Measurements from ENCODE around the gene NKAIN2. TPM values are rescaled to one million over a fixed set of nuclear protein-coding genes. Genes with fewer than 3 reads are reported as not detected.

The NKAIN2 gene
- total RNA-seq, 1 experiment from 2014 or later, result not detected

DNA sequence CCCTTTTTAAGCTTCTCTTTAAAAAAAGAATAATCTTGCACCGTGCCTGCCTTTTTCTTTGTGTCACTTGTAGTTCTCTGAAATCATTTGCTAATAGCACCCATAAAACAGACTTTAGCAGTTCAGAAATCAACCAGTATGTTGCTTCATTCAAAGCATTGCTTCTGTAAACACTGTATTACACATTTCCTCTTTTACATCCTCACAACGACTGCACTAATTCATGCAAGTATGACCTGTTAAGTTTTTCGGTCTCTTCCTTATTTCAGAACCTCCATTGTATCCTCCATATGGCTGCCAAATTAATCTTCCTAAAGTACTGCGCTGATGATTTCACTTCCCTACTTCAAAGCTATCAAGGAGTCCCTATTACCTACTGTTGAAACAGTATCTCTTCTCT lies 1015.7 kb downstream of the NKAIN2 start (continued):
- TF ChIP-seq, protein P1, sequence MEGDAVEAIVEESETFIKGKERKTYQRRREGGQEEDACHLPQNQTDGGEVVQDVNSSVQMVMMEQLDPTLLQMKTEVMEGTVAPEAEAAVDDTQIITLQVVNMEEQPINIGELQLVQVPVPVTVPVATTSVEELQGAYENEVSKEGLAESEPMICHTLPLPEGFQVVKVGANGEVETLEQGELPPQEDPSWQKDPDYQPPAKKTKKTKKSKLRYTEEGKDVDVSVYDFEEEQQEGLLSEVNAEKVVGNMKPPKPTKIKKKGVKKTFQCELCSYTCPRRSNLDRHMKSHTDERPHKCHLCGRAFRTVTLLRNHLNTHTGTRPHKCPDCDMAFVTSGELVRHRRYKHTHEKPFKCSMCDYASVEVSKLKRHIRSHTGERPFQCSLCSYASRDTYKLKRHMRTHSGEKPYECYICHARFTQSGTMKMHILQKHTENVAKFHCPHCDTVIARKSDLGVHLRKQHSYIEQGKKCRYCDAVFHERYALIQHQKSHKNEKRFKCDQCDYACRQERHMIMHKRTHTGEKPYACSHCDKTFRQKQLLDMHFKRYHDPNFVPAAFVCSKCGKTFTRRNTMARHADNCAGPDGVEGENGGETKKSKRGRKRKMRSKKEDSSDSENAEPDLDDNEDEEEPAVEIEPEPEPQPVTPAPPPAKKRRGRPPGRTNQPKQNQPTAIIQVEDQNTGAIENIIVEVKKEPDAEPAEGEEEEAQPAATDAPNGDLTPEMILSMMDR (IDR thresholded peaks at IDR 0.05 in 2 of 3, conservative IDR thresholded peaks at IDR 0.05 in 1 of 3; ENCODE audit: borderline replicate concordance in 1 of 3, insufficient read depth in 1 of 3, low read depth in 2 of 3, low read length in 2 of 3), result no peak
- TF ChIP-seq YY1 (IDR thresholded peaks at IDR 0.05; ENCODE audit: extremely low read depth, insufficient replicate concordance, low read depth, low read length) (no peak), EZH2 (IDR thresholded peaks at IDR 0.05) (no peak), ZNF274 (IDR thresholded peaks at IDR 0.05; ENCODE audit: low read depth, low read length) (no peak), ZFX (IDR thresholded peaks at IDR 0.05) (no peak), POLR2A (IDR thresholded peaks at IDR 0.05; ENCODE audit: borderline replicate concordance, extremely low read depth, insufficient read depth, insufficient read length) (no peak), MAX (IDR thresholded peaks at IDR 0.05) (no peak), RAD21 (IDR thresholded peaks at IDR 0.05; ENCODE audit: low read depth) (no peak)

- H3K4me2 ChIP-seq (ENCODE audit: low read length), result no peak overlapping the region
- no peak overlapping the region for H3K4me3 ChIP-seq (replicated peaks in 1 of 2; ENCODE audit: low read depth in 1 of 2, low read length in 2 of 2)
- RAD21 ChIA-PET (ENCODE audit: low non-redundant PET in 1 of 2, low total read pairs in 2 of 2, uncharacterized antibody in 2 of 2, unreplicated experiment in 2 of 2), result no interaction called here
Observed at GRCh38 chr6:124822204-124822613, 1018.5 kb downstream of the NKAIN2 start.

More at GRCh38 chr6:124822204-124822613, 1018.5 kb downstream of the NKAIN2 start:
- intact Hi-C loops (cut with micrococcal nuclease), result no loop called here
- Histone ChIP-seq H3K9ac (ENCODE audit: low read length) (no peak overlapping the region), H3K27me3 (ENCODE audit: insufficient read depth, low read length) (peaks cover 54% of the 10 kb centered on the region), H3K9me2 (ENCODE audit: insufficient read depth) (no peaks in the 10 kb centered on the region), H2AFZ (ENCODE audit: low read depth, low read length, poor library complexity, severe bottlenecking) (no peak overlapping the region), H3K36me3 (ENCODE audit: control insufficient read depth in 1 of 2, insufficient read depth in 2 of 2, low read length in 2 of 2) (no peaks in the 10 kb centered on the region), H3K27ac (ENCODE audit: low read depth, low read length) (no peak overlapping the region), H3K79me2 (ENCODE audit: insufficient read depth, low read length) (no peaks in the 10 kb centered on the region), H3K9me3 (ENCODE audit: control insufficient read depth in 1 of 2, insufficient read depth in 1 of 2, low read depth in 1 of 2, low read length in 2 of 2) (no peaks in the 10 kb centered on the region; a peak in 1 of 4 replicates), H4K20me1 (ENCODE audit: insufficient read depth) (no peaks in the 10 kb centered on the region), H3K4me1 (ENCODE audit: control insufficient read depth in 1 of 2, insufficient read depth in 2 of 2, low read length in 2 of 2) (no peaks in the 10 kb centered on the region)
- BruUV-seq (replicated peaks), result no TSS peak
- CTCF ChIA-PET, result no interaction called here
- POLR2A ChIA-PET, result no interaction called here
- ATAC-seq, result no peak
- DNase-seq (ENCODE audit: low read depth, low spot score), result no peak
- TF ChIP-seq ZNF274 (IDR thresholded peaks at IDR 0.05; ENCODE audit: low read depth, low read length), result no peak
- TF ChIP-seq JUND (IDR thresholded peaks at IDR 0.05), result no peak
- TF ChIP-seq YY1 (IDR thresholded peaks at IDR 0.05; ENCODE audit: extremely low read depth, insufficient replicate concordance, low read depth, low read length), result no peak
- TF ChIP-seq ZFX (IDR thresholded peaks at IDR 0.05), result no peak
- TF ChIP-seq, protein P1 (IDR thresholded peaks at IDR 0.05 in 2 of 3, conservative IDR thresholded peaks at IDR 0.05 in 1 of 3; ENCODE audit: borderline replicate concordance in 1 of 3, insufficient read depth in 1 of 3, low read depth in 2 of 3, low read length in 2 of 3), result no peak
- TF ChIP-seq RAD21 (IDR thresholded peaks at IDR 0.05; ENCODE audit: low read depth), result no peak
- TF ChIP-seq ZBTB33 (IDR thresholded peaks at IDR 0.05; ENCODE audit: extremely low read depth, insufficient replicate concordance, low read length), result no peak
